Endodermal cell (in vitro differentiated cells): ENCODE measurements around the gene EPB41. TPM values are rescaled to one million over a fixed set of nuclear protein-coding genes. Genes with fewer than 3 reads are reported as not detected.

ENCODE experiments used
- DNase-seq: peaks from one replicate; pipeline ENCODE4 v3.0.0-alpha.2; 2017
- H3K27ac ChIP-seq: 2 replicates; pipeline ENCODE4 v1.5.1; 2013; ENCODE audit warnings: mild to moderate bottlenecking, low read depth, low read length, moderate library complexity
- H3K27me3 ChIP-seq: 2 replicates; pipeline ENCODE4 v1.6.1; 2013; ENCODE audit warnings: mild to moderate bottlenecking, low read length, moderate library complexity; ENCODE audit not compliant: insufficient read depth, control insufficient read depth, poor library complexity, severe bottlenecking
- H3K36me3 ChIP-seq: 2 replicates; pipeline ENCODE4 v1.7.0; 2013; ENCODE audit warnings: mild to moderate bottlenecking, low read length, moderate library complexity; ENCODE audit not compliant: control insufficient read depth, insufficient read depth
- H3K4me1 ChIP-seq: one replicate; pipeline ENCODE4 v1.7.0; 2013; ENCODE audit warnings: low read length; ENCODE audit not compliant: control insufficient read depth, insufficient read depth
- H3K4me3 ChIP-seq: 2 replicates; pipeline ENCODE4 v1.5.1; 2013; ENCODE audit warnings: mild to moderate bottlenecking, low read length, moderate library complexity
- H3K9ac ChIP-seq: 2 replicates; pipeline ENCODE4 v1.6.1; 2013; ENCODE audit warnings: mild to moderate bottlenecking, low read length, moderate library complexity; ENCODE audit not compliant: poor library complexity, severe bottlenecking; ENCODE audit errors: extremely low read depth
- H3K9me3 ChIP-seq: 2 replicates; pipeline ENCODE4 v1.6.1; 2013; ENCODE audit warnings: mild to moderate bottlenecking, low read length, moderate library complexity; ENCODE audit not compliant: control insufficient read depth
- H3K27ac Mint-ChIP-seq: 2 replicates; pipeline ENCODE4 v1.8.0; 2020; ENCODE audit warnings: mixed read lengths
- H3K27me3 Mint-ChIP-seq: 2 replicates; pipeline ENCODE4 v1.8.0; 2021; ENCODE audit warnings: mild to moderate bottlenecking, mixed read lengths; ENCODE audit not compliant: insufficient read depth
- H3K36me3 Mint-ChIP-seq: 2 replicates; pipeline ENCODE4 v1.8.0; 2020; ENCODE audit warnings: low read depth, mixed read lengths
- H3K4me1 Mint-ChIP-seq: 2 replicates; pipeline ENCODE4 v1.8.0; 2020; ENCODE audit warnings: mixed read lengths
- H3K4me3 Mint-ChIP-seq: 2 replicates; pipeline ENCODE4 v1.8.0; 2020; ENCODE audit warnings: mild to moderate bottlenecking, moderate library complexity, mixed read lengths
- H3K9me3 Mint-ChIP-seq: 2 replicates; pipeline ENCODE4 v1.8.0; 2020; ENCODE audit warnings: mild to moderate bottlenecking, mixed read lengths
- CTCF ChIP-seq: fragments of 200-600 bp; sonication (generic); conservative IDR thresholded peaks from 2 replicates; pipeline ENCODE4 v1.5.0; 2021; ENCODE audit warnings: antibody characterized with exemption, mild to moderate bottlenecking
- WGBS, 2 experiments: methylation state at CpG; one replicate each; pipeline versions ENCODE4 v1.1.5 to v1.1.7; 2013; ENCODE audit warnings: missing lambda C conversion rate in 2 of 2, mixed read lengths in 1 of 2; ENCODE audit not compliant: insufficient coverage in 1 of 2, insufficient read length in 1 of 2; 5-methylcytosine and 5-hydroxymethylcytosine counted together
- total RNA-seq, 2 donors: library from RNA; stranded (reverse); fragmentation: NEBNext Ultra II Directional in 1 of 2; extraction: Animal tissue kit (Norgen Biotek cat#: 25700) in 1 of 2; gene quantifications; 2 replicates in 1 of 2; 3 replicates in 1 of 2; pipeline ENCODE4 v1.2.1, GENCODE V29; 2021

The EPB41 gene
- total RNA-seq, 2 donors from 2014 or later: 60.3 to 91.0 TPM

GRCh38 chr1:29032841-29033240, 118.5 kb downstream of the EPB41 start:
- peaks cover 20% of the 10 kb centered on the region for H3K36me3 Mint-ChIP-seq
- Histone ChIP-seq H3K9ac (no peak overlapping the region), H3K27me3 (no peaks in the 10 kb centered on the region), H3K36me3 (peaks cover 7% of the 10 kb centered on the region), H3K27ac (no peak overlapping the region), H3K9me3 (no peaks in the 10 kb centered on the region), H3K4me3 (no peak overlapping the region), H3K4me1 (no peaks in the 10 kb centered on the region)
- no peak overlapping the region for H3K4me3 Mint-ChIP-seq
- H3K27me3 Mint-ChIP-seq: no peaks in the 10 kb centered on the region
- WGBS, 2 experiments: 87 to 100% methylated on average over 3 to 4 of the region's 4 CpGs
- H3K4me1 Mint-ChIP-seq: peaks cover 4% of the 10 kb centered on the region
- H3K9me3 Mint-ChIP-seq: no peaks in the 10 kb centered on the region
- no peak for DNase-seq
- no peak for TF ChIP-seq CTCF
- no peak overlapping the region for H3K27ac Mint-ChIP-seq

- no peak overlapping the region for H3K27ac ChIP-seq
- no peak overlapping the region for H3K4me3 ChIP-seq
- Mint-ChIP-seq H3K4me1 (peaks cover 4% of the 10 kb centered on the region), H3K27ac (no peak overlapping the region), H3K4me3 (no peak overlapping the region), H3K27me3 (no peaks in the 10 kb centered on the region), H3K36me3 (peaks cover 20% of the 10 kb centered on the region), H3K9me3 (no peaks in the 10 kb centered on the region)
- H3K9me3 ChIP-seq: no peaks in the 10 kb centered on the region
- no peak for DNase-seq
- TF ChIP-seq CTCF: peak; percentile 83
- H3K4me1 ChIP-seq: no peaks in the 10 kb centered on the region
- peaks cover 7% of the 10 kb centered on the region for H3K36me3 ChIP-seq
- H3K27me3 ChIP-seq: no peaks in the 10 kb centered on the region
- H3K9ac ChIP-seq: no peak overlapping the region
- WGBS, 2 experiments: 100% methylated on average over 1 of the region's 1 CpG; no CpG with 5 or more reads in 1 of the 2 experiments
These were observed 119.6 kb downstream of the EPB41 start for GRCh38 chr1:29033829-29034466.

- TF ChIP-seq CTCF: no peak
- Mint-ChIP-seq H3K9me3 (peaks cover 6% of the 10 kb centered on the region), H3K27me3 (no peaks in the 10 kb centered on the region), H3K36me3 (peaks cover 21% of the 10 kb centered on the region), H3K4me1 (peaks cover 9% of the 10 kb centered on the region), H3K4me3 (no peak overlapping the region), H3K27ac (no peak overlapping the region)
- no peaks in the 10 kb centered on the region for H3K27me3 ChIP-seq
- peaks cover 6% of the 10 kb centered on the region for H3K36me3 ChIP-seq
- H3K4me1 ChIP-seq: no peaks in the 10 kb centered on the region
- no peak overlapping the region for H3K4me3 ChIP-seq
- no peak overlapping the region for H3K27ac ChIP-seq
- WGBS, 2 experiments: 93 to 95% methylated on average over 6 of the region's 6 CpGs
- peaks cover 12% of the 10 kb centered on the region for H3K9me3 ChIP-seq
- no peak for DNase-seq
- no peak overlapping the region for H3K9ac ChIP-seq
These were observed 129.1 kb downstream of the EPB41 start for GRCh38 chr1:29043274-29043965.
